MM.1S (cell line): ENCODE results near the gene ARMC9.

ENCODE experiments used
- DNase-seq: peaks from one replicate; pipeline ENCODE4 v3.0.0-alpha.2; 2015
- H2AFZ ChIP-seq: fragments of 300-600 bp; sonication (generic); 2 replicates; pipeline ENCODE4 v1.6.0; 2016; ENCODE audit warnings: antibody characterized with exemption, low read length
- H3F3A ChIP-seq: fragments of 300-600 bp; sonication (generic); 2 replicates; pipeline ENCODE4 v1.6.1; 2016; ENCODE audit warnings: mild to moderate bottlenecking, antibody characterized with exemption, low read length, moderate library complexity, mixed read lengths; ENCODE audit not compliant: insufficient read depth
- H3K27ac ChIP-seq: fragments of 300-600 bp; sonication (generic); 2 replicates; pipeline ENCODE4 v1.5.1; 2016; ENCODE audit warnings: mild to moderate bottlenecking, low read length
- H3K27me3 ChIP-seq: fragments of 300-600 bp; sonication (generic); replicated peaks from 2 replicates; pipeline ENCODE4 v1.6.0; 2016; ENCODE audit warnings: low read length; ENCODE audit not compliant: insufficient read depth
- H3K36me3 ChIP-seq: fragments of 300-600 bp; sonication (generic); replicated peaks from 2 replicates; pipeline ENCODE4 v1.6.1; 2016; ENCODE audit warnings: mild to moderate bottlenecking, low read length, mixed read lengths; ENCODE audit not compliant: insufficient read depth
- H3K4me1 ChIP-seq: fragments of 300-600 bp; sonication (generic); 2 replicates; pipeline ENCODE4 v1.6.1; 2016; ENCODE audit warnings: low read length, mixed read lengths
- H3K4me2 ChIP-seq: fragments of 300-600 bp; sonication (generic); 2 replicates; pipeline ENCODE4 v1.6.0; 2016; ENCODE audit warnings: low read depth, low read length
- H3K4me3 ChIP-seq: fragments of 300-600 bp; sonication (generic); 2 replicates; pipeline ENCODE4 v1.5.1; 2016; ENCODE audit warnings: low read length, mixed read lengths
- H3K79me2 ChIP-seq: fragments of 300-600 bp; sonication (generic); 2 replicates; pipeline ENCODE4 v1.6.1; 2016; ENCODE audit warnings: mixed run types, low read length, mixed read lengths
- H3K9ac ChIP-seq: fragments of 300-600 bp; sonication (generic); 2 replicates; pipeline ENCODE4 v1.6.1; 2016; ENCODE audit warnings: low read length, mixed read lengths
- H3K9me2 ChIP-seq: fragments of 300-600 bp; sonication (generic); replicated peaks from 2 replicates; pipeline ENCODE4 v1.6.1; 2016; ENCODE audit warnings: mild to moderate bottlenecking, low read length, mixed read lengths; ENCODE audit not compliant: insufficient read depth
- H3K9me3 ChIP-seq: fragments of 300-600 bp; sonication (generic); replicated peaks from 2 replicates; pipeline ENCODE4 v1.6.1; 2016; ENCODE audit warnings: mild to moderate bottlenecking, low read length, mixed read lengths; ENCODE audit not compliant: insufficient read depth
- H4K20me1 ChIP-seq: fragments of 300-600 bp; sonication (generic); 2 replicates; pipeline ENCODE4 v1.6.1; 2016; ENCODE audit warnings: mild to moderate bottlenecking, low read length, moderate library complexity, mixed read lengths; ENCODE audit not compliant: insufficient read depth
- EZH2 ChIP-seq: fragments of 300-600 bp; sonication (generic); optimal IDR thresholded peaks from 2 replicates; pipeline ENCODE3; 2017; ENCODE audit warnings: low read depth, mild to moderate bottlenecking, antibody characterized with exemption, low read length, mixed read lengths
- EZH2phosphoT487 ChIP-seq: fragments of 300-600 bp; sonication (generic); IDR thresholded peaks from 2 replicates; pipeline ENCODE4 v1.6.1; 2018; ENCODE audit warnings: antibody characterized with exemption, low read length
- TF ChIP-seq, protein P1 (sequence below): fragments of 300-600 bp; sonication (generic); IDR thresholded peaks from 2 replicates; pipeline ENCODE4 v1.5.1; 2016; ENCODE audit warnings: antibody characterized with exemption, low read length, mixed read lengths

ARMC9 gene

DNA sequence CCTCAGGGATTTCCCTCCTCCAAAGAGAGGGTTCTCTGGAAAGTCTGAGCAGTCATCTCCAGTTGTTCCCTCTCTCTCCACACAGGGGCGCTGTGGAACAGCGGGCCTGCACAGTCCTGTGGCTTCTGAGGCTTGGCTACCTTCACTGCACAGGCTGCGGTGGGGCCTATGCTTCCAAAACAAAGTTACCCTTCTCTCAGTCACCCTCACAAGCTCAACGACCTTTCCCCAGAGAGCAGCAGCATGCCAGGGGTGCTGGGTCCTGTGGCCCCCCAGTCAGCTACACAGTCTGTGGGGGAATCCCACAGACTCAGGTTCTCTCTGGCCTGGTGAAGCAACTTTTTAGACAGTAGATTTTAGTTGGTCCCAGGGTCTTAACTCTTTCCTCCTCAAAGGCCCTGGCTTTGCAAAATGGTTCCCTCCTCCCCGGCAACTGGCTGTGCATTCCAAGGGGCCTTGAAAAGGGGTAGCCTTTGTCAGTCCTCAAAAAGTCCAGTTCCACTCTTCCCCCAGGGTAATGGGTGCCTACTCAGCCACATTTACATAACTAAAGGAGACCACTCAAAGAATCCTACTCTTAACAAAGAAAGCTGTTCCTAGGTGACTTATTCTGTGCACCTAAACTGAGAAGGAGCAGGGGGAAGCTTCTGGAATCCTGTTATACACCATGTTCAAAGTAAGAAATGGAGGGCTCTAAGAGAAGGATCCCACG is 212.0 kb downstream of the ARMC9 start:
- no peaks in the 10 kb centered on the region; the same call in 1 of the 2 replicates for H3K27me3 ChIP-seq
- no peaks in the 10 kb centered on the region for H3F3A ChIP-seq
- H3K9me3 ChIP-seq: no peaks in the 10 kb centered on the region
- H3K4me1 ChIP-seq: peaks cover 9% of the 10 kb centered on the region; the same call in 1 of the 2 replicates
- H3K36me3 ChIP-seq: no peaks in the 10 kb centered on the region
- H3K9ac ChIP-seq: no peak overlapping the region
- no peaks in the 10 kb centered on the region for H4K20me1 ChIP-seq
- no peak overlapping the region for H2AFZ ChIP-seq
- no peak for DNase-seq
- TF ChIP-seq EZH2phosphoT487 (no peak), EZH2 (no peak)
- TF ChIP-seq, protein P1, sequence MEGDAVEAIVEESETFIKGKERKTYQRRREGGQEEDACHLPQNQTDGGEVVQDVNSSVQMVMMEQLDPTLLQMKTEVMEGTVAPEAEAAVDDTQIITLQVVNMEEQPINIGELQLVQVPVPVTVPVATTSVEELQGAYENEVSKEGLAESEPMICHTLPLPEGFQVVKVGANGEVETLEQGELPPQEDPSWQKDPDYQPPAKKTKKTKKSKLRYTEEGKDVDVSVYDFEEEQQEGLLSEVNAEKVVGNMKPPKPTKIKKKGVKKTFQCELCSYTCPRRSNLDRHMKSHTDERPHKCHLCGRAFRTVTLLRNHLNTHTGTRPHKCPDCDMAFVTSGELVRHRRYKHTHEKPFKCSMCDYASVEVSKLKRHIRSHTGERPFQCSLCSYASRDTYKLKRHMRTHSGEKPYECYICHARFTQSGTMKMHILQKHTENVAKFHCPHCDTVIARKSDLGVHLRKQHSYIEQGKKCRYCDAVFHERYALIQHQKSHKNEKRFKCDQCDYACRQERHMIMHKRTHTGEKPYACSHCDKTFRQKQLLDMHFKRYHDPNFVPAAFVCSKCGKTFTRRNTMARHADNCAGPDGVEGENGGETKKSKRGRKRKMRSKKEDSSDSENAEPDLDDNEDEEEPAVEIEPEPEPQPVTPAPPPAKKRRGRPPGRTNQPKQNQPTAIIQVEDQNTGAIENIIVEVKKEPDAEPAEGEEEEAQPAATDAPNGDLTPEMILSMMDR: peak; percentile 26; the same call in 1 of the 2 replicates
- H3K4me2 ChIP-seq: no peak overlapping the region
- H3K4me3 ChIP-seq: no peak overlapping the region
- H3K27ac ChIP-seq: no peak overlapping the region
- H3K9me2 ChIP-seq: no peaks in the 10 kb centered on the region
- H3K79me2 ChIP-seq: no peaks in the 10 kb centered on the region

DNA sequence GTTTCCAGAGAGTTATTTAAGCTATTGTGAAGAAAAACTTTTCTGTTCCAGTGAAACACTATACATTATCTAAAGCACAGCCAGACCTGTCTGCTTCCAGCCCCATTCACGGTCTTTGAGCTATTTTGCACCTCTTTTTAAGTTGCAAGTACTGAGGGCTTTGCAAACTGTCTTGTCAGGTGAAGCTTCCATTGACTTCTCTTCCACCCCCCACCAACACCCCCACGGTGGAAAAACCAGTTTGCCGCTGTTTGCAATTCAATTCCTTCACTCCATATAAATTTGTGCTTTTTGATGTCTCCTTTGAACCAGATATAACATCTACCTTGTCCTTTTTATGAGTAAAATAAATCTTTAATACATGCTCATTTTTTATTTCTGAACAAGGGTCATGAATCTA is 212.8 kb downstream of the ARMC9 start:
- Histone ChIP-seq H3K9ac (no peak overlapping the region), H3K4me2 (no peak overlapping the region), H4K20me1 (no peaks in the 10 kb centered on the region), H2AFZ (no peak overlapping the region), H3K27me3 (no peaks in the 10 kb centered on the region; the same call in 1 of the 2 replicates), H3K36me3 (no peaks in the 10 kb centered on the region), H3K4me1 (peaks cover 5% of the 10 kb centered on the region; the same call in 1 of the 2 replicates), H3K9me3 (no peaks in the 10 kb centered on the region), H3F3A (no peaks in the 10 kb centered on the region), H3K79me2 (no peaks in the 10 kb centered on the region), H3K27ac (no peak overlapping the region), H3K4me3 (no peak overlapping the region), H3K9me2 (no peaks in the 10 kb centered on the region)
- DNase-seq: no peak
- TF ChIP-seq, protein P1: no peak
- TF ChIP-seq EZH2: no peak
- no peak for TF ChIP-seq EZH2phosphoT487

GRCh38 chr2:231411831-231412617 is 213.6 kb downstream of the ARMC9 start:
- no peaks in the 10 kb centered on the region for H3F3A ChIP-seq
- H3K79me2 ChIP-seq: no peaks in the 10 kb centered on the region
- no peak overlapping the region for H3K9ac ChIP-seq
- no peaks in the 10 kb centered on the region; the same call in 1 of the 2 replicates for H3K27me3 ChIP-seq
- DNase-seq: peak; percentile 79
- peak overlapping the region; percentile 52 for H3K4me3 ChIP-seq
- H3K4me2 ChIP-seq: peak overlapping the region; percentile 58
- no peaks in the 10 kb centered on the region for H3K9me3 ChIP-seq
- H3K36me3 ChIP-seq: no peaks in the 10 kb centered on the region
- H3K9me2 ChIP-seq: no peaks in the 10 kb centered on the region
- no peaks in the 10 kb centered on the region for H4K20me1 ChIP-seq
- TF ChIP-seq EZH2: no peak
- no peak for TF ChIP-seq EZH2phosphoT487
- TF ChIP-seq, protein P1: peak; percentile 79
- H3K4me1 ChIP-seq: peaks cover 2% of the 10 kb centered on the region; the same call in 1 of the 2 replicates
- H3K27ac ChIP-seq: no peak overlapping the region
- H2AFZ ChIP-seq: peak overlapping the region; percentile 59
